Measurements from ENCODE around the gene NIPAL3.

GRCh38 chr1:24386241-24386640, 29.4 kb upstream of the NIPAL3 start:
- TF ChIP-seq POLR2AphosphoS5 (IDR thresholded peaks at IDR 0.05), result no peak
- TF ChIP-seq CTCF (IDR thresholded peaks at IDR 0.05), result no peak
- TF ChIP-seq POLR2A (IDR thresholded peaks at IDR 0.05; ENCODE audit: low read depth), result no peak
- no peak for TF ChIP-seq EP300 (IDR thresholded peaks at IDR 0.05)

Measured in esophagus muscularis mucosa (tissue), 4 donors.